ENCODE data around the gene BMP2K. TPM values are rescaled to one million over a fixed set of nuclear protein-coding genes. Genes with fewer than 3 reads are reported as not detected.

Gene BMP2K
- polyA plus RNA-seq, 4 donors, result 9.7 to 134 (median 10.9) TPM

DNA sequence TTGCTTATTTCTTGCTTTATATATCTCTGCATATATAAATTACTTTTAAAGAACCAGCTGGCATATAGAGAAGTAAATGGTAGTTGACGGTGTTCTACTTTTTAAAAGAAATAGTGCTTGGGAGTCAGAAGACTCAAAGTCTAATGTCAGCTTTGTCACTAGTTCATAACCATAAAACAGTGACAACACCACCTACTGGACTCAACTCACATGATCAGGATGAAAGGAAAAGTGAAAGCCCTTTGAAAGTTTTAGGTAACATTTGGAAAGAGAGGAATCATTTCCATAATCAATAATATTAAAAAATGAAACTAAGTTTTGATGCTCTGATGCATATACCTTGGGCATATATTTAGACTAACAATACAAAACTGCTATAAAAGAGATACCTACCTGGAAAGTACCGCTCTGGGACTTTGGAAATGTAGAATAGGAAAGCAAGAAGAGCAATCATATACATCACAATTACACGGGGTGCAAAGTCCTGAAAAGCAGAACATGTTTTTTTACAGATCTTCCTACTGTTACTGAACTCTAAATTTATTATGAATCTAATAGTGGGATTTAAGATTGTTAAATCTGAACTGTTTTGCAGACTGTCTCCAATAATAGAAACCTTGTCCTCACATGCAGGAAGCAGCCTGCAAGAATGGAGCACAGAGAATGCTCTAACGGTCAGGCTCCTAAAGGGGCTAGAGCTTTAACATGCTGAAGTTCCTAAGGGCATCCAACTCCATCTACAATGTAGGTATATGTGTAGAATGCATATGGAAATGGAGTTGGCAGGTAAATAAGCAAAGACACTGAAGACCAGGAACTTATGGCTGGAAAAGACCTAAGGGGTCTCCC is 147.5 kb downstream of the BMP2K start:
- Histone ChIP-seq H3K4me3 (ENCODE audit: low read depth in 1 of 3, low read length in 3 of 3) (no peak overlapping the region), H3K27ac (ENCODE audit: low read depth in 1 of 3, low read length in 2 of 3) (peak overlapping the region in 2 of 3 donors; percentile 3 to 48), H3K9me3 (ENCODE audit: control insufficient read depth in 2 of 2, insufficient read depth in 1 of 2, low read depth in 1 of 2, low read length in 1 of 2) (no peaks in the 10 kb centered on the region), H3K27me3 (ENCODE audit: control insufficient read depth in 3 of 3, insufficient read depth in 3 of 3, low read length in 3 of 3) (no peaks in the 10 kb centered on the region), H3K36me3 (ENCODE audit: control insufficient read depth in 3 of 3, insufficient read depth in 2 of 3, low read depth in 1 of 3, low read length in 3 of 3) (peaks cover 0 to 6% (median 4%) of the 10 kb centered on the region in 3 donors), H3K4me1 (ENCODE audit: control insufficient read depth in 3 of 3, insufficient read depth in 2 of 3, low read depth in 1 of 3, low read length in 2 of 3) (no peaks in the 10 kb centered on the region)
- WGBS, 3 donors, result 17 to 53% (median 37%) methylated on average over 4 of the region's 4 CpGs
- DNase-seq, result peak; percentile 85 to 91
- FAIRE-seq, result no peak

- peaks cover 0 to 10% (median 7%) of the 10 kb centered on the region in 3 donors for H3K36me3 ChIP-seq (ENCODE audit: control insufficient read depth in 3 of 3, insufficient read depth in 2 of 3, low read depth in 1 of 3, low read length in 3 of 3)
- H3K4me3 ChIP-seq (ENCODE audit: low read depth in 1 of 3, low read length in 3 of 3), result no peak overlapping the region
- no peak overlapping the region for H3K27ac ChIP-seq (ENCODE audit: low read depth in 1 of 3, low read length in 2 of 3)
- H3K9me3 ChIP-seq (ENCODE audit: control insufficient read depth in 2 of 2, insufficient read depth in 1 of 2, low read depth in 1 of 2, low read length in 1 of 2), result no peaks in the 10 kb centered on the region
- no peaks in the 10 kb centered on the region for H3K4me1 ChIP-seq (ENCODE audit: control insufficient read depth in 3 of 3, insufficient read depth in 2 of 3, low read depth in 1 of 3, low read length in 2 of 3)
- DNase-seq (peak in 1 of 2 donors; percentile 35), FAIRE-seq (no peak)
- H3K27me3 ChIP-seq (ENCODE audit: control insufficient read depth in 3 of 3, insufficient read depth in 3 of 3, low read length in 3 of 3), result no peaks in the 10 kb centered on the region
- WGBS, 3 donors, result 20 to 53% (median 48%) methylated on average over 1 of the region's 1 CpG
These were observed 150.7 kb downstream of the BMP2K start for GRCh38 chr4:78926826-78927225.

- Histone ChIP-seq H3K27me3 (ENCODE audit: control insufficient read depth in 3 of 3, insufficient read depth in 3 of 3, low read length in 3 of 3) (no peaks in the 10 kb centered on the region), H3K4me3 (ENCODE audit: low read depth in 1 of 3, low read length in 3 of 3) (no peak overlapping the region), H3K36me3 (ENCODE audit: control insufficient read depth in 3 of 3, insufficient read depth in 2 of 3, low read depth in 1 of 3, low read length in 3 of 3) (peaks cover 0 to 10% (median 7%) of the 10 kb centered on the region in 3 donors), H3K9me3 (ENCODE audit: control insufficient read depth in 2 of 2, insufficient read depth in 1 of 2, low read depth in 1 of 2, low read length in 1 of 2) (no peaks in the 10 kb centered on the region), H3K4me1 (ENCODE audit: control insufficient read depth in 3 of 3, insufficient read depth in 2 of 3, low read depth in 1 of 3, low read length in 2 of 3) (no peaks in the 10 kb centered on the region), H3K27ac (ENCODE audit: low read depth in 1 of 3, low read length in 2 of 3) (no peak overlapping the region)
- DNase-seq, result no peak
- no peak for FAIRE-seq
- WGBS, 3 donors, result 94 to 95% (median 95%) methylated on average over 9 of the region's 9 CpGs
These were observed 152.7 kb downstream of the BMP2K start for GRCh38 chr4:78928835-78929234.

- 95 to 97% (median 97%) methylated on average over 6 of the region's 6 CpGs for WGBS, 3 donors
- Histone ChIP-seq H3K36me3 (ENCODE audit: control insufficient read depth in 3 of 3, insufficient read depth in 2 of 3, low read depth in 1 of 3, low read length in 3 of 3) (peaks cover 0 to 10% (median 7%) of the 10 kb centered on the region in 3 donors), H3K27me3 (ENCODE audit: control insufficient read depth in 3 of 3, insufficient read depth in 3 of 3, low read length in 3 of 3) (no peaks in the 10 kb centered on the region), H3K4me3 (ENCODE audit: low read depth in 1 of 3, low read length in 3 of 3) (no peak overlapping the region), H3K4me1 (ENCODE audit: control insufficient read depth in 3 of 3, insufficient read depth in 2 of 3, low read depth in 1 of 3, low read length in 2 of 3) (no peaks in the 10 kb centered on the region), H3K27ac (ENCODE audit: low read depth in 1 of 3, low read length in 2 of 3) (no peak overlapping the region), H3K9me3 (ENCODE audit: control insufficient read depth in 2 of 2, insufficient read depth in 1 of 2, low read depth in 1 of 2, low read length in 1 of 2) (no peaks in the 10 kb centered on the region)
- FAIRE-seq (no peak), DNase-seq (no peak)
These were observed 154.0 kb downstream of the BMP2K start for GRCh38 chr4:78930016-78930629.

DNA sequence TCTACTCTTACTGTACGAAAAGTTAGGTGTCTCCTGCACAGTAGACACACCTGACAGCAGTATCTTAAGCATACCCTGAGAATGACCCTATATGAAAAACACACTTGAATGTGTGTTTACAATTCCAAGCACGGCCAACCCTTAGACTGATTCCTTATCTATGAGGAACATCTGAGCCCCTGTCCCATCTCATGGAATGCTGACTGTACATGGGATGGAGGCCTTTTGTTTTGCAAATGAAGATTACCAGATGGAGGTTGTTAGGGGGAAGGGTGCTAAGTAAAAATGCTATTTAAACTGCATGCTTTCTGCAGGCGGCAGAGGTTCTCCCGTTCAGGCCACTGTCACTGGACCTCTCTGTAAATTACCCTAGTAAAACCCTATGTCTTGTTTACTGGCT is 160.8 kb downstream of the BMP2K start:
- Histone ChIP-seq H3K27ac (ENCODE audit: low read depth in 1 of 3, low read length in 2 of 3) (no peak overlapping the region), H3K27me3 (ENCODE audit: control insufficient read depth in 3 of 3, insufficient read depth in 3 of 3, low read length in 3 of 3) (no peaks in the 10 kb centered on the region), H3K4me3 (ENCODE audit: low read depth in 1 of 3, low read length in 3 of 3) (no peak overlapping the region), H3K9me3 (ENCODE audit: control insufficient read depth in 2 of 2, insufficient read depth in 1 of 2, low read depth in 1 of 2, low read length in 1 of 2) (no peaks in the 10 kb centered on the region), H3K4me1 (ENCODE audit: control insufficient read depth in 3 of 3, insufficient read depth in 2 of 3, low read depth in 1 of 3, low read length in 2 of 3) (peaks cover 0 to 20% (median 10%) of the 10 kb centered on the region in 3 donors), H3K36me3 (ENCODE audit: control insufficient read depth in 3 of 3, insufficient read depth in 2 of 3, low read depth in 1 of 3, low read length in 3 of 3) (peaks cover 0 to 2% (median 0%) of the 10 kb centered on the region in 3 donors)
- 83 to 92% (median 87%) methylated on average over 4 of the region's 4 CpGs for WGBS, 3 donors
- no peak for FAIRE-seq
- DNase-seq, result no peak

DNA sequence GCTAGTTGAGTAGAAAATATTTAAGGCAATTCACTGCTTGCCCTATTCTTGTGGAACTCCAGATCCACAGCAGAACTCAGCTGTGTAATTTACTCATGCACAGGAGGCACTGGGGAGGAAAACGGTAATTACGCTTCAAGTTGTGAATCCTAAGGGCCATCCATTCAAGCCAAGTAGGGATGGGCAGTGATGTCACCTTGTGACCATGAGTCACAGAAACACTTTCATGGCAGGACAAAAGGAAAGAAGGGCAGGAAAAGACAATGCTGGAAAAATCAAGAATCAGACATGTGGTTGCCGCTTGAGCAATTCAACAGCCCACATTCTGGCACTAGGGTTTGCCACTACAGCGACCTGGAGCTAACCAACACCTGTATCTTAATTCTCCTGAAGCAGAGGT is 161.7 kb downstream of the BMP2K start:
- H3K4me1 ChIP-seq (ENCODE audit: control insufficient read depth in 3 of 3, insufficient read depth in 2 of 3, low read depth in 1 of 3, low read length in 2 of 3), result peaks cover 0 to 20% (median 10%) of the 10 kb centered on the region in 3 donors
- no peak overlapping the region for H3K27ac ChIP-seq (ENCODE audit: low read depth in 1 of 3, low read length in 2 of 3)
- 93 to 97% (median 93%) methylated on average over 4 of the region's 4 CpGs for WGBS, 3 donors
- no peaks in the 10 kb centered on the region for H3K27me3 ChIP-seq (ENCODE audit: control insufficient read depth in 3 of 3, insufficient read depth in 3 of 3, low read length in 3 of 3)
- no peaks in the 10 kb centered on the region for H3K9me3 ChIP-seq (ENCODE audit: control insufficient read depth in 2 of 2, insufficient read depth in 1 of 2, low read depth in 1 of 2, low read length in 1 of 2)
- no peak for FAIRE-seq
- H3K36me3 ChIP-seq (ENCODE audit: control insufficient read depth in 3 of 3, insufficient read depth in 2 of 3, low read depth in 1 of 3, low read length in 3 of 3), result peaks cover 0 to 2% (median 0%) of the 10 kb centered on the region in 3 donors
- H3K4me3 ChIP-seq (ENCODE audit: low read depth in 1 of 3, low read length in 3 of 3), result no peak overlapping the region
- DNase-seq, result peak in 1 of 2 donors; percentile 14

DNA sequence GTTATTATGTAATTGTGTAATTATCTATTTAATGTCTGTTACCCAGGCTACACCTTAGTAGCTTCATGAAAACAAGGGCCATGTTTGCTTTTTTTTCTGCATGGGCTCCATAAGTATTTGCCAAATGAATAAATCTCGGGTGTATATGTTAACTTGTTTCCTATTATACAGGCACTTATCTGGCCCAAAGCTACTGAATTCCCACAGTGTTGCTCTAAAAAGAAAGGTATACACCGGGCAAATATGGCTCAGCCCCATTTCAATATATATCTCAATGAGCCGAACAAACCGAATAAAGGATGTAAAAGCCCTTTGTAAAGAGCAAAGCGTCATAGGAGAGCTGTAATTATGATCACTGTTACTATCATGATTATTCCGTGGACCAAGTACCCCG is 162.3 kb downstream of the BMP2K start:
- Histone ChIP-seq H3K4me3 (ENCODE audit: low read depth in 1 of 3, low read length in 3 of 3) (peak overlapping the region; percentile 86 to 91 (median 90)), H3K27me3 (ENCODE audit: control insufficient read depth in 3 of 3, insufficient read depth in 3 of 3, low read length in 3 of 3) (no peaks in the 10 kb centered on the region), H3K36me3 (ENCODE audit: control insufficient read depth in 3 of 3, insufficient read depth in 2 of 3, low read depth in 1 of 3, low read length in 3 of 3) (no peaks in the 10 kb centered on the region), H3K9me3 (ENCODE audit: control insufficient read depth in 2 of 2, insufficient read depth in 1 of 2, low read depth in 1 of 2, low read length in 1 of 2) (no peaks in the 10 kb centered on the region), H3K27ac (ENCODE audit: low read depth in 1 of 3, low read length in 2 of 3) (peak overlapping the region in 2 of 3 donors; percentile 47 to 70), H3K4me1 (ENCODE audit: control insufficient read depth in 3 of 3, insufficient read depth in 2 of 3, low read depth in 1 of 3, low read length in 2 of 3) (peaks cover 0 to 20% (median 10%) of the 10 kb centered on the region in 3 donors)
- WGBS, 3 donors, result 1 to 5% (median 3%) methylated on average over 7 of the region's 7 CpGs
- FAIRE-seq, result no peak
- peak in 1 of 2 donors; percentile 15 for DNase-seq

DNA sequence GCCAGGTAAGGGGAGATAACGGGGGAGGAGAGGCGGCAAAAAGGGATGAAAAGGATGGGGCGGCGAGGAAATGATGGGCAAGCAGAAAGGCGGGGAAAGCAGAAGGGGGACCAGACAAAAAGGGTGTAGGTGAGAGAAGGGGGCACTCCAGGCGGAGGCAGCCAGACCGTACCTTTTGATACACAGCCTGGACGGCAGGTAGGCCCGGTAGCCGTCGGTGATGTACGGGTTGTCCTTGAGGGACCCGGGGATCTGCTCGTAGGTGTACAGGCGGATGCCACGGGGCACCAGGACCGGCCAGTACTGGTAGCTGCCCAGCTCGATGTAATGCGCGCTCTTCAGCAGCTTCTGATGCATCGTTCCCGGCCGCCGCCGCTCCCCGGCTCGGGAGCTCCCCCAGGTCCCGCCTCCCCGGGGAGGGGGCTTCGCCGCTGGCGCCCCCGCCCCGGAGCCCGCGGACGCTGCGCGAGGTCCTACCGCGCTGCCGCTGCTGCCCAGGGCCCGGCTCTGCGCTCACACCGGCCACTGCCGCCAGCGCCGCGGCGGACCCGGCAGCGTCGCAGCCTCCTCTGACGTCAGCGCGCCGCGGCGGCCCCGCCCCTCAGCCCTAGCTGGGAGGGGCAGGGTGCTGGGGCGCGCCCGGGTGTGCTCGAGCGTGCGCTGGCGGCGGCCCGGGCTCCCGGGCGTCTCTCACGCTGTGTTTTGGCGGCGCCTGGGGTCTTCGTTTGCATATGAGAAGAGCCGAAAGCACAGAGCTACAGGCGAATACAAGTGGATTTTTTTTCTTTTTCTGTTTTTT is 162.9 kb downstream of the BMP2K start, which contains the start of gene PAQR3:
Gene PAQR3, minus strand, starts transcription at position 571 of the 799 bp plus-strand sequence. Its CDS starts 214 bp downstream, at position 357.
- Histone ChIP-seq H3K27ac (ENCODE audit: low read depth in 1 of 3, low read length in 2 of 3) (peak within 1 kb of the TSS; percentile 70 to 75 (median 75)), H3K4me1 (ENCODE audit: control insufficient read depth in 3 of 3, insufficient read depth in 2 of 3, low read depth in 1 of 3, low read length in 2 of 3) (peaks cover 0 to 20% (median 10%) of the 10 kb centered on the region in 3 donors), H3K27me3 (ENCODE audit: control insufficient read depth in 3 of 3, insufficient read depth in 3 of 3, low read length in 3 of 3) (no peaks in the 10 kb centered on the region), H3K36me3 (ENCODE audit: control insufficient read depth in 3 of 3, insufficient read depth in 2 of 3, low read depth in 1 of 3, low read length in 3 of 3) (no peaks in the 10 kb centered on the region), H3K9me3 (ENCODE audit: control insufficient read depth in 2 of 2, insufficient read depth in 1 of 2, low read depth in 1 of 2, low read length in 1 of 2) (no peaks in the 10 kb centered on the region), H3K4me3 (ENCODE audit: low read depth in 1 of 3, low read length in 3 of 3) (peak within 1 kb of the TSS; percentile 86 to 91 (median 90))
- peak; percentile 85 to 94 for DNase-seq
- 0 to 1% (median 1%) methylated on average over 44 to 77 of the region's 77 CpGs for WGBS, 3 donors
- FAIRE-seq, result no peak

Measured in small intestine (tissue), 7 donors.